Measurements from ENCODE around the gene RASSF5. TPM values are rescaled to one million over a fixed set of nuclear protein-coding genes. Genes with fewer than 3 reads are reported as not detected.

The RASSF5 gene
- 0.87 to 1.6 TPM (median 0.95 TPM) in 5 replicates for total RNA-seq (2022; extraction: Qiagen RNA extraction; ENCODE audit: low read depth)

DNA sequence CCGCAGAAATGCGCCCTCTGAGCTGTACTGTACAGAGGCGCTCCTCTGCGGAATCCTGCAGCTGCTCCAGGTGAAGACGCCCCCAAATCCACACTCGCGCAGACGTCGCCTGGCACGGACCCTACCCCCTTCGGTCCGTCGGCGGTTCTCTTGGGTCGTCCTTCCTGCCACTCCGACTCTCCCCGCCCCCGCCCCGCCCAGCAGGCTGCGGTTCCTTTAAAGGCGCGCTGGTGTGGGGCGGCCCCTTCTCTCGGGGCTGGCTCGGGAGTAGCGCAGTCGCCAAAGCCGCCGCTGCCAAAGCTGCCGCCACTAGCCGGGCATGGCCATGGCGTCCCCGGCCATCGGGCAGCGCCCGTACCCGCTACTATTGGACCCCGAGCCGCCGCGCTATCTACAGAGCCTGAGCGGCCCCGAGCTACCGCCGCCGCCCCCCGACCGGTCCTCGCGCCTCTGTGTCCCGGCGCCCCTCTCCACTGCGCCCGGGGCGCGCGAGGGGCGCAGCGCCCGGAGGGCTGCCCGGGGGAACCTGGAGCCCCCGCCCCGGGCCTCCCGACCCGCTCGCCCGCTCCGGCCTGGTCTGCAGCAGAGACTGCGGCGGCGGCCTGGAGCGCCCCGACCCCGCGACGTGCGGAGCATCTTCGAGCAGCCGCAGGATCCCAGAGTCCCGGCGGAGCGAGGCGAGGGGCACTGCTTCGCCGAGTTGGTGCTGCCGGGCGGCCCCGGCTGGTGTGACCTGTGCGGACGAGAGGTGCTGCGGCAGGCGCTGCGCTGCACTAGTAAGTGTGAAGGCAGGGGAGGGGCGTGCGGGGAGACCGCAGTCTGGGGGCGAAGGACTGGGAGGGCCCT is at the start of gene RASSF5:
TSS of gene RASSF5 (plus strand) at position 248 of the 846 bp plus-strand sequence. CDS start at position 320, 72 bp downstream.

GRCh38 chr1:206469933-206470691 is 37.2 kb upstream of the RASSF5 start, which contains the start of gene IKBKE:
Gene IKBKE, plus strand, starts transcription at chr1:206470476. Its CDS starts 2,752 bp downstream, at chr1:206473228.

GRCh38 chr1:206612129-206612876 is 105.0 kb downstream of the RASSF5 start, which contains the start of gene EIF2D:
Gene EIF2D, minus strand, starts transcription at chr1:206612465. Its CDS starts 123 bp downstream, at chr1:206612342.

DNA sequence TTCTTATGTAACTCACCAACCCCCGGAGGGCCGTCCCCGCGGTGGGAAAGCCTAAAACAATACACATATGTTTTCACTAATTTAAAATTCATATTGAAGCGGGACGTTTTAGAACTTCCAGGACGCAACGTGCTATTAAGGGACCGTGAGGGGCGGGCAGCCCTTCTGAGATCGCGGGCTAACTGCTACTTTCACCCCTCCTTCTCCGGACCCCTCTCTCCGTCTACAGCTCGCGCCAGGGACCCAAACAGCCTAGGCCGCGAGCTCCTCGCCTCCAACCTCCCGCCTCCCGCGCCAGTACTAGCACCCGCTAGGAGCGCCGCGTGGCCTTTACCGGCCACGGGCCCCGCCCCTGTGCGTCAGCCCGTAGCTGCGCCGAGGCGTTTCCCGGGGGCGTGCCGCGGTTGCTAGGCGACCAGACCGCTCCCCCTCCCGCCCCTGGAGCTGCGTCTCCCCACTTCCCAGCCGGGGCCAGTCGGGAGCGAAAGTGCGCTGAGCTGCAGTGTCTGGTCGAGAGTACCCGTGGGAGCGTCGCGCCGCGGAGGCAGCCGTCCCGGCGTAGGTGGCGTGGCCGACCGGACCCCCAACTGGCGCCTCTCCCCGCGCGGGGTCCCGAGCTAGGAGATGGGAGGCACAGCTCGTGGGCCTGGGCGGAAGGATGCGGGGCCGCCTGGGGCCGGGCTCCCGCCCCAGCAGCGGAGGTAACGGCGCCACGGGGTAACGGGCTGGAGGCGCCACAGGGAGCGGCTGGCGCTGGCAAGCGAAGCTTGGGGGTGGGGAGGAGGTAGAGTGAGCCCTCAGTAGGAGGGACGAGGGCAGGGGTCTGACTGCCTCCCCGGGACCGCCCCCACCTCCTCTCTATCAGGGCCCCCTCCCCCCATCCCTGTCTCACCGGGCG is 128.0 kb downstream of the RASSF5 start, which contains the start of gene DYRK3:
TSS of gene DYRK3 (plus strand) at position 457 of the 898 bp plus-strand sequence. CDS start at position 625, 168 bp downstream.

Other genes with a start within 250 kb of the RASSF5 start
- 3.3 to 8.4 TPM (median 6.6 TPM) in 5 replicates for gene IKBKE, start 37.1 kb upstream of the RASSF5 start, total RNA-seq (2022; extraction: Qiagen RNA extraction; ENCODE audit: low read depth)
- 30.3 to 36.6 TPM (median 34.8 TPM) in 5 replicates for gene EIF2D, start 104.9 kb downstream of the RASSF5 start, total RNA-seq (2022; extraction: Qiagen RNA extraction; ENCODE audit: low read depth)
- 8.1 to 10.1 TPM (median 9.3 TPM) in 5 replicates for gene DYRK3, start 128.0 kb downstream of the RASSF5 start, total RNA-seq (2022; extraction: Qiagen RNA extraction; ENCODE audit: low read depth)
- gene MAPKAPK2, start 177.4 kb downstream of the RASSF5 start, total RNA-seq (2022; extraction: Qiagen RNA extraction; ENCODE audit: low read depth): 58.7 to 81.1 TPM (median 72.4 TPM) in 5 replicates

Data from A549 treated with ZK216348 at 1 μM for 4 hours (cell line).